GM12874 (cell line): Measurements from ENCODE around the gene TMEM88.

ENCODE experiments used
- CTCF ChIP-seq: IDR thresholded peaks from 2 replicates; pipeline ENCODE4 v1.5.1; 2011; ENCODE audit warnings: low read depth, mild to moderate bottlenecking, control low read depth, low read length, moderate library complexity; ENCODE audit not compliant: insufficient read depth

TMEM88 gene

DNA sequence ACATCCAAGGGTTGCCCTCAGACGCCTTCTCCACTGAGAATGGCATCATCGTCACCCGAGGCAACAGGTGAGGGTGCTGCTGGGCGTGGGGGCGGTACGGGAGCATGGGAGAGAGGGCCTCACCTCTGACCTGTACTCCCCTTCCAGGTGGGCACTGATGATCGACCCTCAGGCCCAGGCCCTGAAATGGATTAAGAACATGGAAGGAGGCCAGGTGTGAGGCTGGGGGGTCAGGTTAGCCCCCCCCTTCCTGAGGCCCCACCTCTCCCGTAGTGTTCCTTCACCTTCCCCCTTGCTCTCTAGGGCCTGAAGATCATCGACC is 37.3 kb upstream of the TMEM88 start:
- no peak for TF ChIP-seq CTCF

DNA sequence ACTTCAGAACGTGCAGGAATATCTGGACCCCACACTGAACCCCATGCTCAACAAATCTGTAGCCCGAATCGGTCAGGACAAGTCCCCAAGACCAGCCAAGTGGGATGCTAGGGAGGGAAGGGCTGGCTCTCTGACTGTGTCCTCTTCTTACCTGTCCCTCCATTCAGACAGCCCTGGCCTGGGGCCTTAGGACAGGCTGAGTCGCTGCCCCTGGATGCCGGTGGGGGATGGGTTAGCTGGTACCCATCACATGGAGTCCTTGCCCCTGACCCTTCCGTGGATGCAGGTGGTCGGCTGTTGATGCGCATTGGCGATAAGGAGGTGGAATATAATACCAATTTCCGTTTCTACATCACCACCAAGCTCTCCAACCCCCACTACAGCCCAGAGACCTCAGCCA is 36.8 kb upstream of the TMEM88 start:
- no peak for TF ChIP-seq CTCF

DNA sequence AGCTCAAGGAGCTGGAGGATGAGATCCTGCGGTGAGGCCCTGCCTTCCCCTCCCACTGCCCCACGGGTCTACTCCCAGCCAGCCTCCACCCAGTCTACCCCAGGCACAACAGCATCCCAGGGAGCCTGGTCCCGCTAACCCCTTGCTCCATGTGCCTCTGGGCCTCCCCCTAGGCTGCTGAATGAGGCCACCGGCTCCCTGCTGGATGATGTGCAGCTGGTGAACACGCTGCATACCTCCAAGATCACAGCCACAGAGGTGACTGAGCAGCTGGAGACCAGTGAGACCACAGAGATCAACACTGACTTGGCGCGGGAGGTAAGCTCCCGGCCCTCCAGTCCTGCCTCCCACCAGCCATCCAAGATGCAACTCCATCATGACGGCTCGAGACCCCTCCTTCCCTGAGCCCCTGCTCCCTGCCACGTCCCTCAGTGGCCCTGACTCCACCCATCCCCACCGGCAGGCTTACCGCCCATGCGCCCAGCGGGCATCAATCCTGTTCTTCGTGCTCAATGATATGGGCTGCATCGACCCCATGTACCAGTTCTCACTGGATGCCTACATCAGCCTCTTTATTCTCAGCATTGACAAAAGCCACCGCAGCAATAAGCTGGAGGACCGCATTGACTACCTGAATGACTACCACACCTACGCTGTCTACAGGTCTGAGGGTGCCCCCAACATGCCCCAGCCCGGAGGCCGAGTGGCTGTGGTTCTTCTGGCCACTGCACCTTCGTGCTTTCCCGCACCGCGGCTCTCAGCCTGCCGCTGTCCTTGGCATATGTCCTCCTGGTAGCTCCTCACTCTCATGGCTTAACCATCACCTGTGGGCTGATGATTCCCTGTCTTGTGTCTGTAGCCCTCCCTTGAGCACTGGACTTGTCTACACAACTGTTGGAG is 35.9 kb upstream of the TMEM88 start:
- no peak for TF ChIP-seq CTCF

- no peak for TF ChIP-seq CTCF
Observed at GRCh38 chr17:7820231-7820630, 34.6 kb upstream of the TMEM88 start.

DNA sequence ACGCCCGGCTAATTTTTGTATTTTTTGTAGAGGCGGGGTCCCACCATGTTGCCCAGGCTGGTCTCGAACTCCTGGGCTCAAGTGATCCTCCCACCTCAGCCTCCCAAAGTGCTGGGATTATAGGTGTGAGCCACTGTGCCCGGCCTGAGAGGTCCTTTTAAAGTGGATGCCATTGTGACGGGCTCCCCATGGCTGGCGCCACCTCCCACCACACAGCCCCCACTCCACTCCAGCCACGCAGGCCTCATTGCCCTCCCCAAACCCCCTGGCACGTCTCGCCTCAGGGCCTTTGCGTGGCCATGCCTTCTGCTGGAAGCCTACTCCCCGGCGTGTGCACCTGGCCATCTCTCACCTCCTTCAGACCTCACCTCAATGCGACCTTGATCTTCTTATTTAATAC is 32.7 kb upstream of the TMEM88 start:
- no peak for TF ChIP-seq CTCF

DNA sequence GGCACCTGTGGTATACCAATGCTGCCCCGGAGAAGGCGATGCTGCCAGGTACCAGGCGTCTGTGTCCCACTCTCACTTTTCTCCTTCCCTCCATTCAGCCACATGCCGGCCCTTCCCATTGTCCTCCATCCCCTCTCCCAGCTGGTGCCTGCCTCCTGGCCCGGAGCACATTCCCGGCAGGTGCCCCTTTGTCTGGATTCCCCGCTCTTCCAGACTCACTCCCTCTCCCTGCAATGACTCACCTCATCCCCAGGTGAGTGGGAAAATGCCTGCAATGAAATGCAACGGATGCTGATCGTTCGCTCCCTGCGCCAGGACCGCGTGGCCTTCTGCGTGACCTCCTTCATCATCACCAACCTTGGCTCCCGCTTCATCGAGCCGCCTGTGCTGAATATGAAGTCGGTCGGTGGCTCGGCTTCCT is 31.3 kb upstream of the TMEM88 start:
- no peak for TF ChIP-seq CTCF

DNA sequence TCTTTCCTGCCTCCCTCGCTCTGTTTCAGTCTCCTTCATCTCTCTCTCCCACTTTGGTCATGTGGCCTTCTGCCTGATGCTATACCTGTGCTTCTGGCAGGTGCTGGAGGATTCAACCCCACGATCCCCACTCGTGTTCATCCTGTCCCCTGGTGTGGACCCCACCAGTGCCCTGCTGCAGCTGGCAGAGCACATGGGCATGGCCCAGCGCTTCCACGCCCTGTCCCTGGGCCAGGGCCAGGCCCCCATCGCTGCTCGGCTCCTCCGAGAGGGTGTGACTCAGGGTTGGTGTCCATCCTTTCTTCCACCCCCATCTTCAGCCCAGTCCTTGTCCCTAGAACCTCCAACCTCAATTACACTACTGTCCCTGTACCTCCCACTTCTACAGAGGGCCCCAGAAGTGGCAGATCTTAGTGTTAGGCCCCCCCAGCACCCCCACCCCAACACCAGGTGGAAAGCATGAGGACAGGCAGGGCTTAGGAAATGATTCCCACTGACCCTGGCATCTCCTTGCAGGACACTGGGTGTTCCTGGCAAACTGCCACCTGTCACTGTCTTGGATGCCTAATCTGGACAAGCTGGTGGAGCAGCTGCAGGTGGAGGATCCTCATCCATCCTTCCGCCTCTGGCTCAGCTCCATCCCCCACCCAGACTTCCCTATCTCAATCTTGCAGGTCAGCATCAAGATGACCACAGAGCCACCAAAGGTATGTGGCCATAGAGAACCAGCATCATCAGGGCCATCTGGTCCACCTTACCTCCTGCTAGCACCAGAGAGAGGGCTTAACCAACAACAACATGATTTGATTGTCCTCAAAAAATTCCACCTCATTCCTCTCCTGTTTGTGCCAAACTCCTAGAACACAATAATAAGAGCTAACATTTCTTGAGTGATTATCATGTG is 30.6 kb upstream of the TMEM88 start:
- TF ChIP-seq CTCF, result no peak
